Spleen (tissue), 7 donors: ENCODE measurements around the gene MAP4K3.

Experiments used
- POLR2A ChIP-seq, 3 donors: fragments of 450-650 bp; IDR thresholded peaks; one replicate each; pipeline ENCODE4 v1.5.1; 2017; ENCODE audit warnings: antibody characterized with exemption in 3 of 3, mild to moderate bottlenecking in 1 of 3
- TF ChIP-seq, protein P1 (sequence below), 11 experiments: fragments of 200-600 bp in 7 of 11; fragments of 450-650 bp in 4 of 11; sonication (generic) in 4 of 11; IDR thresholded peaks in 8 of 11; conservative IDR thresholded peaks in 3 of 11; 1 replicate in 7 of 11; 2 replicates in 4 of 11; pipeline versions ENCODE4 v1.4.0 to v1.8.0; 2016 to 2021; ENCODE audit warnings: antibody characterized with exemption in 11 of 11, inconsistent platforms in 4 of 11, mild to moderate bottlenecking in 1 of 11
- donor health status: DM: no; HTN: no; CAD: no; lungs with moderate emphysema.
- donor health status: DM: no; HTN: no; CAD: no.
- donor health status: DM: no; HTN: no; CAD: no.

GRCh38 chr2:39266916-39267434, 170.1 kb downstream of the MAP4K3 start:
- TF ChIP-seq, protein P1, sequence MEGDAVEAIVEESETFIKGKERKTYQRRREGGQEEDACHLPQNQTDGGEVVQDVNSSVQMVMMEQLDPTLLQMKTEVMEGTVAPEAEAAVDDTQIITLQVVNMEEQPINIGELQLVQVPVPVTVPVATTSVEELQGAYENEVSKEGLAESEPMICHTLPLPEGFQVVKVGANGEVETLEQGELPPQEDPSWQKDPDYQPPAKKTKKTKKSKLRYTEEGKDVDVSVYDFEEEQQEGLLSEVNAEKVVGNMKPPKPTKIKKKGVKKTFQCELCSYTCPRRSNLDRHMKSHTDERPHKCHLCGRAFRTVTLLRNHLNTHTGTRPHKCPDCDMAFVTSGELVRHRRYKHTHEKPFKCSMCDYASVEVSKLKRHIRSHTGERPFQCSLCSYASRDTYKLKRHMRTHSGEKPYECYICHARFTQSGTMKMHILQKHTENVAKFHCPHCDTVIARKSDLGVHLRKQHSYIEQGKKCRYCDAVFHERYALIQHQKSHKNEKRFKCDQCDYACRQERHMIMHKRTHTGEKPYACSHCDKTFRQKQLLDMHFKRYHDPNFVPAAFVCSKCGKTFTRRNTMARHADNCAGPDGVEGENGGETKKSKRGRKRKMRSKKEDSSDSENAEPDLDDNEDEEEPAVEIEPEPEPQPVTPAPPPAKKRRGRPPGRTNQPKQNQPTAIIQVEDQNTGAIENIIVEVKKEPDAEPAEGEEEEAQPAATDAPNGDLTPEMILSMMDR (IDR thresholded peaks at IDR 0.05 in 8 of 11, conservative IDR thresholded peaks at IDR 0.05 in 3 of 11), result no peak
- TF ChIP-seq POLR2A (IDR thresholded peaks at IDR 0.05), result no peak
